GM12891 (cell line): ENCODE measurements around the gene DNPH1.

Experiments used
- PAX5 ChIP-seq: IDR thresholded peaks from 2 replicates; pipeline ENCODE4 v1.6.1; 2011; ENCODE audit warnings: low read length, moderate library complexity, mild to moderate bottlenecking; ENCODE audit not compliant: insufficient read depth, severe bottlenecking
- POLR2A ChIP-seq: IDR thresholded peaks from 2 replicates; pipeline ENCODE4 v1.6.1; 2011; ENCODE audit warnings: low read depth, low read length, control low read depth
- POLR2AphosphoS5 ChIP-seq: IDR thresholded peaks from 2 replicates; pipeline ENCODE4 v1.6.1; 2011; ENCODE audit warnings: low read depth, low read length, control low read depth
- SPI1 ChIP-seq: IDR thresholded peaks from 2 replicates; pipeline ENCODE4 v1.6.1; 2011; ENCODE audit warnings: low read depth, low read length, control low read depth
- TAF1 ChIP-seq: IDR thresholded peaks from 2 replicates; pipeline ENCODE4 v1.6.1; 2011; ENCODE audit warnings: low read depth, low read length, control low read depth

DNA sequence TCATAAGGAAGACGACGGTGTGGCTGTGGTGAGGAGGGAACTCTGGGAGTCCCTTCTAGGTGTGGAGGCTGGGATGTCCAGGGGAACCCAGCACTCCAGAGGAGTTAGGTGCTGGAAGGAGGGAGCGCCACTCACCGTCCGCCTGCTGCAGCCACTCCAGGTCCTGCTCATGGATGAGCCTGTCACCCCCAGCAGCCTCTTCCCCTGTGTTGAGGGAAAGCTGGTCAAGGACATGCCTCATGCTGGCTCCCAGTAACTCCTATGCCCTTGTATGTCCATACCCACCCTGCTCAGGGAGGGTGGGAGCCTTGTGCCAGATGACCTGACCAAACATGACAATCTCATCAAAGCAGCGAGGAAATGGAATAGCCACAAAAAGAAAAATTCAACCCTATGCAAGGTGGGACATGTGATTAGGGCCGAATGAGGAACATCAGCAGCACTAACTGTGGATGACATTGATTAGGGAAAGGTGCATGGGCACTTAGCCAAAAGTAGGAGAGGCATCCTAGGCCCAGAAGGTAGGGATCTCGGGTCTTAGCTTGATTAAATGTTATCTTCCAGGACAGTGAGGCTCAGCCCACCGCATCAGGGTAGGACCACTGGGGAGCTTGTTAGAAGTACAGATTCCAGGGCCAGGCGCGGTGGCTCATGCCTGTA is 3.0 kb downstream of the DNPH1 start:
- TF ChIP-seq POLR2A = no peak
- TF ChIP-seq POLR2AphosphoS5 = no peak
- TF ChIP-seq TAF1 = no peak
- TF ChIP-seq SPI1 = no peak
- no peak for TF ChIP-seq PAX5
